Kasumi-1 (cell line): ENCODE data around the gene CUEDC1.

Experiments used
- DNase-seq, 2 experiments: peaks; one replicate each; lab custom pipeline; 2025; lab: John Stamatoyannopoulos, UW

The CUEDC1 gene

GRCh38 chr17:57895382-57896060 lies 59.7 kb downstream of the CUEDC1 start:
- DNase-seq, result no peak

- DNase-seq, result no peak
Measured at GRCh38 chr17:57894848-57895247, 60.4 kb downstream of the CUEDC1 start.

- peak; percentile 96 for DNase-seq
Measured at GRCh38 chr17:57892820-57893595, 62.2 kb downstream of the CUEDC1 start.

DNA sequence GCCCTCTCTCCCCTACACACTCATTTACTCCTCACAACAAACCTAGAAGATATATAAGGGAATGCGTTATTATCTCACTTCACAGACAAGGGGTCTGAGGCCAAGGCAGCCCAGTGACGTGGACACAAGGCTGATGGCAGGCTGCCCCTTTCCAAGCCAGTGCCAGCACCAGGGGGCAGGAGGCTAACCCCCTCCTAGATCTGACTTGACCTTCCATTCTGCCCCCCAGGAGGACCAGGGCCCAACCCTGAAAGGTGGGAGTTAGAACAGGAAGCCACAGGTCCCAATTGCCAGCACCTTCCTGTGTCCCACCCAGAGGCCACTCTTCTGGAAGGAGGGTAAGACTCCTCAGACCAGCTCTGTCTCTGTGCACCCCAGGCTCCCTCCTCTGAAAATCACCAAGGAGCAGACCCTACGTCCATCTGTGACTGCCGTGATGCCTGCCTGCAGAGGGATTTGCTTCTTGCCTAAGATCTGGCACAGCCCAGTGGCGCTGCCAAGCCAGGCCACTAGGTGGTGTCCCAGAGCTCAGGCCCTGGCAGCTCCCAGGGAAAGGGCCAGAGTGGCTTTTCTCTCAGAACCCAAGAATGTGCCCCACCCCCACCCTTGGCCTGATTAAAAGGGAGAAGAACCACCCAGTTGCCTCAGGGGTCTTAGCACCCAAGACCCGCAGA lies 62.9 kb downstream of the CUEDC1 start:
- DNase-seq, result peak; percentile 75 to 82

DNA sequence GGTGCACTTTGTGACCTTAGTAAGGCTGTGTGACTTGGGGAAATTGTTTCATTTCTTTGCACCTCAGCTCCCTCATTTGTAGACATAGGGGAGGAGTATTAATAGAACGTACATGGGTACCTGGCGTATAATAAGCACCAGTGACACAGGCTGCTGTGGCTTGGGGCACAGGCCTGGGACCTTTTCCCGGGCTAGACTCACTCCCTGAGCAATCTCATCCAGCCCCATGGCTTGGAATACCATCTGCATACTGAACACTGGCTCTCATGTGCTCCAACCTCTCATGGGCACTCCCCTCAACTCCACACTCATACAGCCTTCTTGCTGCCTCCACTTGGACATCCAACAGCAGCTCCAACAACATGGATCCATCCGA lies 64.4 kb downstream of the CUEDC1 start:
- no peak for DNase-seq

DNA sequence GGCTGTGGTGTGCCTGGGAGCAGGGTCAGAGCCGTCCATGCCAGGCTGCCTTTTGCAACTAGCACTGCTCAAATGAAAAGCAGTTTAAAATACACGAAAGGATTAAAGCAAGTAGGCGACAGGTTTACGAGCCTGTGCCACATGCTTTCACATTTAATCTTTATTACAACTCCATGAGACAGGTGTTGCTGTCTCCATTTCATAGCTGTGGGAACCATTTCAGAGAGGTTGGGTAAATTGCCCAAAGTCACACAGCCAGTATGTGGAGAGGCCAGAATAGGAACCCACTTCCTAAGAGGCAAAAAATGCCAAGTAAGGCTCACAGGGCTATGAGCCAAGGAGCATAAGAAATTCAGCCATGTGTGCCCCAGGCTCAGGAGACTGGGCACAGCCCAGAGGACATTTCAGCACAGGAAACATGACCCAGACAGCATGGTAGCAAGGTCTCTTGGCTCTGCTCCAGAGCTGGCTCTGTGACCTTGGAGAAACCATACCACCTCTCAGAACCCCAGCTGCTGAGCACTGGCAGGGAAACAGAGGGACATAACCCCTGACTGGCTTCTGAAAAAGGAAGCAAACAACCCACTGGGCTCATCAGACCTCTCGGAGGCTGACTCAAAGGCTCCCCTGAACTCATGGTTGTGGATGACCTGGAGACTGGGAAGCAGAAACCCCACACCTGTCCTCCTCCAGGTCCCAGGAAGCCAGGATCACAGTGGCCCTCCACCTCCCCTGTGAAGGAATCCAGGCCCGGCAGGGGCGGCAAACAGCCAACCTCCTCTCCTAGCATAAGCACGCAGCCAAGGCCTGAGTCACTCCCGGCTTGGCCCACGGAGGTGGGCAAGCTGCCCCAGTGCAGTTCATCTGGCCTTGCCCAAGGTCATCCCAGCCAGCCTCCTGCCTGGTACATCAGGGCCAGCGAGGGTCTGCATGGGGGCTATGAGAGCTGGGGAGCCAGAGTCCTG lies 65.0 kb downstream of the CUEDC1 start:
- no peak for DNase-seq

DNA sequence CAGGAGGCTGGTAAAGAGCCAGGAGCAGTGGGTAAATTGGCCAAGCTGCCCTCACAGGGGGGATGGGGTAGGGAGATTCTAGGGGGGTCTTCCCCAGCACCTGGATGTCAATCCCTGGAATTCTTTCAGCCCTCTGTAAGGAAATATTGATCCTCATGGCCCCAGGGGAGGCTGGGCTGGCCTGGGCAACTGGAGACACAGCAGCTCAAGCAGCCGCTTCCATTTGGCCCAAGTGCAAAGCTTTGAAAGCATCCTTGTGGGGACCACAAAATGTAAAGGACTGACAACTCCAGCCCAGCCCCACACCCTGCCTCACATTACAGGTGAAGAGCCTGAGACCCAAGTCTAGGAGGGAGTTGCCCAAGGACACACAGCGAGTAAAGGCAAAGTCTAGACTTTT lies 66.0 kb downstream of the CUEDC1 start:
- no peak for DNase-seq

DNA sequence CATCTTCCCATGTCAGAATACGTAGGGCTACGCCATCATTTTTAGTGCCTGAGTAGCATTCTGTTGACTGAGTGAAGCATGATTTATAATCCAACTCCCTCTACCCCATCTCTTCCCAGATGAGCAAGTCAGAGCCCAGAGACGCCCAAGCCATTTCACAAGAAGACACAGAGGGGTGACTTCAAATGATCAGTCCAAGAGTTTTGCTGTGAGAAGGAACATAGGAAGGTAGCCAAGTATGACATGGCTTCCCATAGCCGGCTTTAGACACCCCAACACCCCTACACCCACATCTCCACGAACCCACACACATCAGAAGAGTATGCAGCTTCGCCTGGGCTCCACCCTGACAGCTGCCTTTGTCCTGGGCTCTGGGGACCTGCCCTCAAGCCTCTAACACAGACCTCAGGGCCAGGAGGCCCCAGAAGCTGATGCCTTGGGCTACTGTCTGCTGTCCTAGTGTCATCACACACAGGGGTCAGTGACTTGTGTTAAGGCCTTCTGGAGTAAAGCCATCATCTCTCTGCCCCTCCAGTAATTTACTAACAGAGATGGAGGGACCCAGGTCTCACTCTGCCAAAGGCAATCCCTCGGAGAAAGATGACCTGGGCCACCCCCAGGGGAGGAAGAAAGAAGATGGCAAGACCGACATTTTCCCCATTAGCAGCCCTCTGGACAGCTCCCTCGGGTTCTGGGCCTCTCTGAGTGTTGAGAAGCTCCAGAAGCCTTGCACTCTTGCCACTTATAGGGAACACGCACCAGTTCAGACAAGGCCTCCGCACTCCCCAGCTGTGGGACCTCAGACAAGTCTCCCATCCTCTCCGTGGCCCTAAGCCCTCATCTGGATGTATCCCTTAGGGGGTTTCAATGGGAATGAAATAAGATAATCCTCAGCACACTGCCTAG lies 66.6 kb downstream of the CUEDC1 start:
- no peak for DNase-seq

GRCh38 chr17:57887161-57887560 lies 68.1 kb downstream of the CUEDC1 start:
- no peak for DNase-seq

DNA sequence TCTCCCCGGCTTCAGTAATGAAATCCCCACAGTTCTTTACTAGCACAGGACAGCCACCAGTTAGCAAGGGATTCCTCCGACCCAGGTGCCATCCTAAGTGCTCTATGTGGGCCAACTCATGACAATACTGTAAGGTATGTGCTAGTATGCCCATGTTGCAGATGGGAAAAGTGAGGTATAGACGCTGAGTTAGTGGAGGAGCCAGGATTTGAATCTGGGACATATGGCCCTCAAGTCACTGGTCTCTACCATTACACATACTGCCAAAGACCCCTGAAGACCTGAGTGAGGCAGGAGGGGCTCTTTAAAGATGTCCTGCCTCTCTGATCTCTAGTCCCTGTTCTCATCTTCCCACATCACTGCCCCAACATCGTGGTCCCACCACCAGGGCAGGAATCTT lies 69.2 kb downstream of the CUEDC1 start:
- DNase-seq, result no peak

GRCh38 chr17:57885148-57885915 lies 69.9 kb downstream of the CUEDC1 start:
- no peak for DNase-seq

DNA sequence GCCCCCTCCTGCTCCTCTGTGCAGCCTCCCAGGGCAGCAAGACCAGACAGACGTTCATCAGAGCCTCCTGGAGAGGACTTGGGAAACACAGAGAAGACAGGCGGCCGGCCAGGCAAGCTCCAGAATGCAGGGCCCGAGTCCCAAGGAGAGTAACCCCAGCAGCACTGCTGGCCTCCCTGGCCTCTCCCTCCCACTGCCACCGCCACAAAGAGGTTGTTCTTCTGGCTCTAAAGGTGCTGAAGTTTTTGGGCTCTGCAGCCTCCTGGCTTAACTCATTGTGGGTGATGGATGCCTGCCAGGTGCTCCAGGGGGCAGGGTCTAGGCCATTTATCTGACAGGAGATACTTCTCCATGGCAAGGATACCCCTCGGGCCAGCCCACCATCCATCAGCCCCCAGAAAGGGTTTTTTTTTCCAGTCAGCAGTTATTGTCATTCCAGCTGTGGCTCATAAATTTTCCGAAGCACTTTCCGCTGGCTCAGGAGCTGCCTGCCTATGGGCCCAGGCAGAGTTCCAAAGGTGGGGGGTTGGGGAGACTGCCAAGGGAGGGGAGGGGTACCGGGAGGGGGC lies 73.3 kb downstream of the CUEDC1 start:
- no peak for DNase-seq

- DNase-seq, result no peak
Measured at GRCh38 chr17:57881143-57881542, 74.1 kb downstream of the CUEDC1 start.

DNA sequence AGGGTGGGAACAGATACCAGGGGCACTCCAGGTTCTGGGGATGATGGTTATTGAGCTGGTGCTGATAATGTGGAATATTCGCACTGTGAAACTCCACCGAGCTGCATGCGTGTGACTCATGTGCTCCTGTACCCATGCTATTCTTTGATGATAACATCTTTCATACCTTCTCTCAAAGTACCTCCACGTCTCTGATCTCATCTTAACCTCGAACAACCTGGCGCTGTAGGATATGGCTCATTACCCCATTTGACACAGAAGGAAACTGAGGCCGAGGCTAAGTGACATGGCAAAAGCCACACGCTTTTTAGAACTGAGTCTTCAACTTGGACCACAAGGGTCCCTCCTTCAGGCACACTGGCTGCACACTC lies 75.1 kb downstream of the CUEDC1 start:
- DNase-seq, result no peak

GRCh38 chr17:57879437-57880085 lies 75.7 kb downstream of the CUEDC1 start:
- DNase-seq, result no peak

GRCh38 chr17:57877803-57878377 lies 77.3 kb downstream of the CUEDC1 start:
- DNase-seq, result no peak

DNA sequence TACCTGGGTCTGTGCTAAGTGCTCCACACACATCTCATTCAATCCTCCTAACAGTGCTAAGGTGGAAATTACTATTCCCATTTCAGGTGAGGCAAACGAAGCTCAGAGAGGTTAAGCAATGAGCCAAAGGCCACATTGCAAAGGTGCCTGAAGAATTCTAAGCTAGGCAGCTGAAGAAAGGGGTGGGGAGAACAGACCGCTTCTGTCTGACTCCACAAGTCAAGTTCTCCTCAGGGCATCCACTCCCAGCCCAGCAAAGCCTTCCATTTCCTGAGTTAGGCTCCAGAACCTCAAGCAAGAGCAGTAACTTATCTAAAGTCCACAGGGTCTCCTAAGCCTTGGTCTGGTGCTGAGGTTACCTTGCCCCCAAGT lies 78.4 kb downstream of the CUEDC1 start:
- DNase-seq, result no peak

GRCh38 chr17:57876023-57876865 lies 79.0 kb downstream of the CUEDC1 start:
- DNase-seq, result no peak
